Measurements from ENCODE around the gene CYP2C8.
"Not testable (repeated sequence)": the region's sequence is repeated elsewhere in the genome, so short reads cannot be mapped to it uniquely, and the experiment has no call there.

CYP2C8 gene

DNA sequence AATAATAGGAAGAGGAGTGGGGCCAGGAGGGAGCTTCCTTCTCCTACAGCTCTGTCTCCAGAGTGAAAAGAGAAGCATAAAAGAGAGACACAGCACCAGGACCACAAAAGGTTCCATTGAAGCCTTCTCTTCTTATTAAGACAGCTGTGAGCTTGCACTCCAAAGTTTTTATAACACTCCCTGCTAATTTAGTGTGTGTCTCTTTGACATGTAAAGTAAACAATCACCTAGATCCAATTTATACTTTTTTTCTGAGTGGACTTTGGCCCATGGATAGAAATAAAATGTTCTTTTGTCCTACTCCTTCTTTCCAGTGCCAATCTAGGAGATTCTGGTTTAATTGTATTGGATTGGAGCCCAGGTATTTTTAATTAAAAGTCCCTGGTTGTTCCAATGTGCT is at the start of gene CYP2C8:
Gene CYP2C8, minus strand, starts transcription at position 212 of the 400 bp plus-strand sequence. Its CDS starts 95 bp downstream, at position 117.
- Histone ChIP-seq H3K4me3 (no peak within 1 kb of the TSS), H3K4me1 (no peaks in the 10 kb centered on the region), H3K9ac (no peak within 1 kb of the TSS), H3K27me3 (no peaks in the 10 kb centered on the region), H3K36me3 (no peaks in the 10 kb centered on the region), H3K9me3 (replicated peaks in 1 of 11) (peaks cover 0 to 3% (median 0%) of the 10 kb centered on the region in 11 experiments; a peak in 3 of 22 replicates), H3K27ac (no peak within 1 kb of the TSS), H4K20me1 (no peaks in the 10 kb centered on the region), H3K4me2 (no peak within 1 kb of the TSS)
- TF ChIP-seq Cebpa-rat (IDR thresholded peaks at IDR 0.05): no peak

DNA sequence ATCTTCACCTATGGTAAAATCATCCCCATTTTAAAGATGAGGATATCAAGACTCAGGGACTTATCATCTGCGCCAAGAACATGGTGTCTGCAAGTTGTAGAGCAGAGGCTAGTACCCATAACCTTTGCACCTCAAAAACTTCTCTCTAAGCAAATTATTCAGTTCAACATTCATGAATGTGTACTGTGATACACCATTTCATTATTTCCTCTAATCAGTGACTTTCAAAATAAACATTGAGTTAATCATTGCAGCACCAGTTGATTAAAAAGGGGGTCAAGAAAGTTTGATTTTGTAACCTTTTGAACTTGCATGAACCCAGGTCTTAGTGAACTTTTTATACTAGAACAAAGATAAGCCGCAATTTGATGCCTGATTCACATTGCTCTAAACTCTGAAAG is 47.6 kb upstream of the CYP2C8 start:
- no peak overlapping the region for H3K4me2 ChIP-seq
- no peak overlapping the region for H3K4me3 ChIP-seq
- H3K36me3 ChIP-seq: no peaks in the 10 kb centered on the region
- no peak for TF ChIP-seq Cebpa-rat (IDR thresholded peaks at IDR 0.05)
- no peaks in the 10 kb centered on the region for H3K4me1 ChIP-seq
- no peak overlapping the region for H3K27ac ChIP-seq
- peaks cover 27 to 45% (median 32%) of the 10 kb centered on the region in 11 experiments for H3K9me3 ChIP-seq (replicated peaks in 1 of 11)
- H3K9ac ChIP-seq: no peak overlapping the region
- H4K20me1 ChIP-seq: no peaks in the 10 kb centered on the region
- H3K27me3 ChIP-seq: no peaks in the 10 kb centered on the region

DNA sequence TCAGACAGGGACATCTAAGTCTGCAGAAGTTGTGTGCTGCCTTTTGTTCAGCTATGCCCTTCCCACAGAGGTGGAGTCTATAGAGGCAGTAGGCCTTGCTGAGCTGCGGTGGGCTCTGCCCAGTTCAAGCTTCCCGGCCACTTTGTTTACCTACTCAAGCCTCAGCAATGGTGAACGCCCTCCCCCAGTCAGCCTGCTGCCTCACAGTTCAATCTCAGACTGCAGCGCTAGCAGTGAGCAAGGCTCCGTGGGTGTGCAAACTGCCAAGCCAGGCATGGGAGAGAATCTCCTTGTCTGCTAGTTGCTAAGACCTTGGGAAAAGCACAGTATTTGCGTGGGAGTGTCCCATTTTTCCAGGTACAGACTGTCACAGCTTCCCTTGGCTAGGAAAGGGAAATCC is 41.5 kb upstream of the CYP2C8 start:
- H3K36me3 ChIP-seq, H3K27ac ChIP-seq, H3K4me2 ChIP-seq, H3K27me3 ChIP-seq, H3K4me3 ChIP-seq, H3K9ac ChIP-seq, H4K20me1 ChIP-seq, H3K4me1 ChIP-seq: not testable (repeated sequence)
- H3K9me3 ChIP-seq (replicated peaks in 1 of 11): peaks cover 5 to 12% (median 9%) of the 10 kb centered on the region in 11 experiments; a peak in 18 of 22 replicates

DNA sequence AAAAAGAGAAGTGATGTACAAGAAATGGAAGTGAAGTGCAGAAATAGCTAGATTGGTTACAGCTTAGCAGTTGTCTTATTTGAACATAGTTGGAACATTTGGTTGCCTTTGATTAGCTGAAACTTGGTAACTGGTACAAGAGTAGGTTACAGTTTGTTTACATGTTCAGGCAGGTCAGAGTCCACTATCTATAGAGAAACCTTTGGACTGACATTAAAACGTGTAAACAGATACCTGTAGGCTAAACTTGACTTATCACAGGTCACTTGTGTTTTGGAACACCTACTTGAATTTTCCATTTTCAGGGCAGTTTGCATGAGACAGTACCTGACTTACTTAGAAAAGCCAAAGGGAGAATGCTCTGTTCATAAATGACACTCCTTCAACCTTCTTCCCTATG is 28.5 kb upstream of the CYP2C8 start:
- H3K9me3 ChIP-seq (replicated peaks in 1 of 11): no peaks in the 10 kb centered on the region
- no peak overlapping the region for H3K9ac ChIP-seq
- H3K4me3 ChIP-seq: no peak overlapping the region
- no peaks in the 10 kb centered on the region for H3K4me1 ChIP-seq
- H3K27ac ChIP-seq: no peak overlapping the region
- H4K20me1 ChIP-seq: no peaks in the 10 kb centered on the region
- no peak for TF ChIP-seq Cebpa-rat (IDR thresholded peaks at IDR 0.05)
- H3K36me3 ChIP-seq: no peaks in the 10 kb centered on the region
- no peaks in the 10 kb centered on the region for H3K27me3 ChIP-seq
- H3K4me2 ChIP-seq: no peak overlapping the region

DNA sequence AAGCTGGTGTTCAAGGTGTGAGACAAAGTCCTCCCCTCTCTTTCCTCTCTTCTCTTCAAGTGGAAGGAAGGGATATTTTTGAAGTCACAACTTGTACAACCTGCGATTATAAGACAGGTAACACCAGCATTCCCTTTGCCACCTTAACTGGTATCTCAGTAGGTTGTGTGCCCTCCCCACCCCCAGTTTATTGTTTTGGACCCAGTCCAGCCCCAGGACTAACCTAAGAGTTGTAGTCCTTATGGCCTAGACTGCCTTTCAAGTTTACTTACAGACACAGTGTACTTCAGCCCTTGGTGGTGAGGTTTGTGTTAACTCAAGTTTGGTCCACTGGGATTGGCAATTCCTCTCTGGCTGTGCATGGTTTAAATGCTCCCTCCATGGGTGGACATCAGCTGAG is 26.8 kb upstream of the CYP2C8 start:
- Histone ChIP-seq H3K27ac (no peak overlapping the region), H3K4me1 (no peaks in the 10 kb centered on the region), H3K36me3 (no peaks in the 10 kb centered on the region), H3K9ac (no peak overlapping the region), H3K9me3 (replicated peaks in 1 of 11) (no peaks in the 10 kb centered on the region), H3K4me3 (no peak overlapping the region), H3K4me2 (no peak overlapping the region), H4K20me1 (no peaks in the 10 kb centered on the region), H3K27me3 (no peaks in the 10 kb centered on the region)
- TF ChIP-seq Cebpa-rat (IDR thresholded peaks at IDR 0.05): no peak

DNA sequence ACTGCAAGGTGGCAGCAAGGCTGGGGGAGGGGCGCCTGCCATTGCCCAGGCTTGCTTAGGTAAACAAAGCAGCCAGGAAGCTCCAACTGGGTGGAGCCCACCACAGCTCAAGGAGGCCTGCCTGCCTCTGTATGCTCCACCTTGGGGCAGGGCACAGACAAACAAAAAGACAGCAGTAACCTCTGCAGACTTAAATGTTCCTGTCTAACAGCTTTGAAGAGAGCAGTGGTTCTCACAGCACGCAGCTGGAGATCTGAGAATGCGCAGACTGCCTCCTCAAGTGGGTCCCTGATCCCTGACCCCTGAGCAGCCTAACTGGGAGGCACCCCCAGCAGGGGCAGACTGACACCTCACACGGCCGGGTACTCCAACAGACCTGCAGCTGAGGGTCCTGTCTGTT is 10.3 kb upstream of the CYP2C8 start:
- H3K4me2 ChIP-seq; H3K9me3 ChIP-seq (replicated peaks in 1 of 11); H3K9ac ChIP-seq; H3K4me1 ChIP-seq; H4K20me1 ChIP-seq; H3K36me3 ChIP-seq; H3K27ac ChIP-seq; H3K4me3 ChIP-seq; H3K27me3 ChIP-seq: not testable (repeated sequence)

DNA sequence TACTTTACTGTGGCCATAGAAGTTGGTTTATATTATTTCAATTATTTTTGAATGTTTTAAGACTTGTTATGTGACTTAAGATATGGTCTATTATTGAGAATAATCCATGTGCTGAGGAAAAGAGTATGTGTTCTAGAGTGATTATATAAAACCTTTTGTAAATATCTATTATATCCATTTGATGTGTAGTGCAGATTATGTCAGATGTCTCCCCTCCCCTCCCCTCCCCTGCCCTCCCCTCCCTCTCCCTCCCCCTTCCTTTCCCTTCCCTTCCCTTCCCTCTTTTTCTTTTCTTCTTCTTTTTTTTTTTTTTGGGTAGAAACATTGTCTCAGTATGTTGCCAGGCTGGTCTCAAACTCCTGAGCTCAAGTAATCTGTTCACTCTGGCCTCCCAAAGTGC is 8.3 kb upstream of the CYP2C8 start:
- H3K27ac ChIP-seq: no peak overlapping the region
- H3K4me2 ChIP-seq: no peak overlapping the region
- H3K27me3 ChIP-seq: no peaks in the 10 kb centered on the region
- H3K36me3 ChIP-seq: no peaks in the 10 kb centered on the region
- H3K4me3 ChIP-seq: no peak overlapping the region
- peaks cover 0 to 5% (median 0%) of the 10 kb centered on the region in 11 experiments; a peak in 2 of 22 replicates for H3K9me3 ChIP-seq (replicated peaks in 1 of 11)
- H3K9ac ChIP-seq: no peak overlapping the region
- no peaks in the 10 kb centered on the region for H4K20me1 ChIP-seq
- no peaks in the 10 kb centered on the region for H3K4me1 ChIP-seq
- TF ChIP-seq Cebpa-rat (IDR thresholded peaks at IDR 0.05): no peak

DNA sequence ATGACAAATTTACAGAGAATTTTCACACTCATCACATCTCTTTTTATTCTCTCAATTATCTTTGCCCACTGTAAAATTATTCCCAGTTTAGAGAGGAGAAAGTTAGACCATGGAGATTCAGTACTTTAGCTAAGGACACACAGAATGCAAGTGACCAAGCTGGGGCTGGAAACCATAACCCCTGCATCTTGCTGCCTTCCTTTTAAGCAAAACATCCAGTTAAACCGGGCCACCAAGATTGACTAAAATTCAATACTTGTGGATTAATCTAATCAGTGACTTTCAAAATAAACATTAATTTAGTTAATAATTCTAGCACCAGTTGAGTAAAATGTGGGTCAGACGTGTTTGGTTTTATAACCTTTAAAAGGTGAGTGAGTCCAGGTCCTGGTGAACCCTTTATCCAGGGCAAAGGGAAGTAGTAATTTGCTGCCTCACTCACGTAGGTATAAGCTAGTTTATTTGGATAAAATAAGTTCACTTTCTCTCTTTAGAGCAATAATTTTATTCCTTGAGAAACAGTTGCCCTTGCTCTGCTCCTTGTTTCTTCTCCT is 1.9 kb upstream of the CYP2C8 start:
- Histone ChIP-seq H3K4me1 (no peaks in the 10 kb centered on the region), H3K27me3 (no peaks in the 10 kb centered on the region), H3K4me2 (no peak overlapping the region), H3K9ac (no peak overlapping the region), H4K20me1 (no peaks in the 10 kb centered on the region), H3K4me3 (no peak overlapping the region), H3K36me3 (no peaks in the 10 kb centered on the region), H3K9me3 (replicated peaks in 1 of 11) (no peaks in the 10 kb centered on the region), H3K27ac (no peak overlapping the region)
- TF ChIP-seq Cebpa-rat (IDR thresholded peaks at IDR 0.05): no peak

DNA sequence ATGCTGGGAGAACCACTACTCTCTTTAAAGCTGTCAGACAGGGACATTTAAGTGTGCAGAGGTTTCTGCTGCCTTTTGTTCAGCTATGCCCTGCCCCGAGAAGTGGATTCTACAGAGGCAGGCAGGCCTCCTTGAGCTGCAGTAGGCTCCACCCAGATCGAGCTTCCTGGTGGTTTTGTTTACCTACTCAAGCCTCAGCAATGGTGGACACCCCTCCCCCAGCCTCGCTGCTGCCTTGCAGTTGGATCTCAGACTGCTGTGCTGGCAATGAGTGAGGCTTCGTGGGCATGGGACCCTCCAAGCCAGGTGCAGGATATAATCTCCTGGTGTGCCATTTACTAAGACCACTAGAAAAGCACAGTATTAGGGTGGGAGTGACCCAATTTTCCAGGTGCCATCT is 5.2 kb downstream of the CYP2C8 start:
- H3K27me3 ChIP-seq; H3K4me3 ChIP-seq; H3K4me1 ChIP-seq; H3K36me3 ChIP-seq; H3K4me2 ChIP-seq; H4K20me1 ChIP-seq; H3K27ac ChIP-seq; H3K9me3 ChIP-seq (replicated peaks in 1 of 11); H3K9ac ChIP-seq: not testable (repeated sequence)

DNA sequence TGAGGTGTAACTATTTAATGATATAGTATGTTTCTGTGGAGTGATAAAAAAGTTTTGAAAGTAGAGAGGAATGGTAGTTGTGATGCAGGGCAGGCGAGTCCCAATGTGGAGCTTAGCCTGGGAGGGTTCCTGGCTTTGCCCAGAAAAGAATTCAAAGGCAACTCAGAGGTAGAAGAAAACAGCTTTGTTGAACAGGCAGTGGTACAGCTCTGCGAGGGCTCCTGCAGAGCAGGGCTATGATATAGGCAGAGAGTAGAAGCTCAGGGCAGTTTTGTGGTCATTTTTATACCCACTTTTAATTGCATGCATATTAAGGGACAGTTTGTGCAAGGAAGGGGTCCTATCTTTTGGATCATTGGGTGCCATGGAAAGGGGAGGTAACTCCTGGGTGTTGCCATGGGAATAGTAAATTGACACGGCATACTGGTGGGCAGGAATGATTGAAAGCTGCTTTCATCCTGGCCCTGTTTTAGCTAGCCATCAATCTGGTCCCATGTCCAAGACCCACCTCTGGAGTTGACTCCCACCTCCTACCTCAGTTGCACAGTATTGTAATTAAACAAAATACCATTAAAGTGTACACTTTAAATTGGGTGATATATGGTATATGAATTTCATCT is 12.4 kb downstream of the CYP2C8 start:
- no peak overlapping the region for H3K4me2 ChIP-seq
- H3K36me3 ChIP-seq: no peaks in the 10 kb centered on the region
- H3K27ac ChIP-seq: no peak overlapping the region
- H3K4me3 ChIP-seq: no peak overlapping the region
- H3K4me1 ChIP-seq: no peaks in the 10 kb centered on the region
- H3K27me3 ChIP-seq: no peaks in the 10 kb centered on the region
- no peaks in the 10 kb centered on the region for H4K20me1 ChIP-seq
- no peak for TF ChIP-seq Cebpa-rat (IDR thresholded peaks at IDR 0.05)
- H3K9me3 ChIP-seq (replicated peaks in 1 of 11): no peaks in the 10 kb centered on the region
- H3K9ac ChIP-seq: no peak overlapping the region

Data from BLaER1 treated with 17β-estradiol and CSF1 and Interleukin-3, amounts not matched to agents 10 nM and 100 nM (cell line).